ENCODE measurements around the gene CFB. TPM values are rescaled to one million over a fixed set of nuclear protein-coding genes. Genes with fewer than 3 reads are reported as not detected.

CFB gene
- total RNA-seq, 4 donors from 2014 or later = 8.1 to 42.6 (median 23.1) TPM

- no peaks in the 10 kb centered on the region for H3K27me3 ChIP-seq
- peaks cover 0 to 28% of the 10 kb centered on the region in 2 donors for H3K36me3 ChIP-seq
- H3K9me3 ChIP-seq = no peaks in the 10 kb centered on the region
- H3K27ac ChIP-seq = peak overlapping the region in 2 of 4 donors; percentile 1 to 7
- WGBS, 2 donors (ENCODE audit: low coverage in 1 of 2) = 59 to 63% methylated on average over 3 to 4 of the region's 5 CpGs
- no peak overlapping the region for H3K4me3 ChIP-seq
- no peak for TF ChIP-seq EP300 (IDR thresholded peaks at IDR 0.05)
- no peak for TF ChIP-seq POLR2AphosphoS5 (IDR thresholded peaks at IDR 0.05)
- TF ChIP-seq CTCF (IDR thresholded peaks at IDR 0.05) = no peak
- TF ChIP-seq POLR2A (IDR thresholded peaks at IDR 0.05) = no peak
- ATAC-seq = no peak
- peaks cover 0 to 33% (median 10%) of the 10 kb centered on the region in 3 donors for H3K4me1 ChIP-seq
These were observed 2.4 kb downstream of the CFB start for GRCh38 chr6:31948306-31948705.

- no peak for ATAC-seq
- no peaks in the 10 kb centered on the region for H3K9me3 ChIP-seq
- TF ChIP-seq POLR2A (IDR thresholded peaks at IDR 0.05) (no peak), EP300 (IDR thresholded peaks at IDR 0.05) (no peak), CTCF (IDR thresholded peaks at IDR 0.05) (no peak), POLR2AphosphoS5 (IDR thresholded peaks at IDR 0.05) (no peak)
- peaks cover 0 to 34% of the 10 kb centered on the region in 2 donors for H3K36me3 ChIP-seq
- H3K4me1 ChIP-seq = peaks cover 0 to 33% (median 10%) of the 10 kb centered on the region in 3 donors
- H3K4me3 ChIP-seq = no peak overlapping the region
- no peaks in the 10 kb centered on the region for H3K27me3 ChIP-seq
- peak overlapping the region in 2 of 4 donors; percentile 1 to 7 for H3K27ac ChIP-seq
- WGBS, 2 donors (ENCODE audit: low coverage in 1 of 2) = 75 to 92% methylated on average over 4 to 6 of the region's 6 CpGs
These were observed 3.0 kb downstream of the CFB start for GRCh38 chr6:31948753-31949413.

- no peak for ATAC-seq
- WGBS, 2 donors (ENCODE audit: low coverage in 1 of 2) = 80 to 86% methylated on average over 5 to 6 of the region's 7 CpGs
- H3K27ac ChIP-seq = peak overlapping the region in 2 of 4 donors; percentile 1 to 11
These were observed 4.1 kb downstream of the CFB start for GRCh38 chr6:31949926-31950548.

GRCh38 chr6:31952140-31952805 is 6.4 kb downstream of the CFB start:
- peak overlapping the region in 3 of 4 donors; percentile 39 to 55 (median 43) for H3K27ac ChIP-seq

More at GRCh38 chr6:31949926-31950548, 4.1 kb downstream of the CFB start:
- H3K4me3 ChIP-seq = no peak overlapping the region
- peaks cover 0 to 28% (median 7%) of the 10 kb centered on the region in 3 donors for H3K4me1 ChIP-seq
- H3K27me3 ChIP-seq = no peaks in the 10 kb centered on the region
- H3K36me3 ChIP-seq = peaks cover 0 to 45% of the 10 kb centered on the region in 2 donors
- TF ChIP-seq CTCF (IDR thresholded peaks at IDR 0.05) (no peak), POLR2A (IDR thresholded peaks at IDR 0.05) (no peak), EP300 (IDR thresholded peaks at IDR 0.05) (no peak), POLR2AphosphoS5 (IDR thresholded peaks at IDR 0.05) (no peak)
- H3K9me3 ChIP-seq = no peaks in the 10 kb centered on the region

More at GRCh38 chr6:31952140-31952805, 6.4 kb downstream of the CFB start:
- peak; percentile 68 for ATAC-seq
- Histone ChIP-seq H3K4me1 (peaks cover 0 to 12% (median 0%) of the 10 kb centered on the region in 3 donors), H3K4me3 (no peak overlapping the region), H3K9me3 (no peaks in the 10 kb centered on the region), H3K27me3 (no peaks in the 10 kb centered on the region), H3K36me3 (peaks cover 0 to 67% of the 10 kb centered on the region in 2 donors)
- TF ChIP-seq CTCF (IDR thresholded peaks at IDR 0.05) = peak in 3 of 4 experiments; percentile 66 to 75 (median 71)
- TF ChIP-seq POLR2AphosphoS5 (IDR thresholded peaks at IDR 0.05) = no peak
- WGBS, 2 donors (ENCODE audit: low coverage in 1 of 2) = 21 to 50% methylated on average over 2 to 4 of the region's 5 CpGs

Measured in gastroesophageal sphincter (tissue), 4 donors.